ENCODE results near the gene VAMP8.
"Not testable (repeated sequence)": the region's sequence is repeated elsewhere in the genome, so short reads cannot be mapped to it uniquely, and the experiment has no call there.

The VAMP8 gene

DNA sequence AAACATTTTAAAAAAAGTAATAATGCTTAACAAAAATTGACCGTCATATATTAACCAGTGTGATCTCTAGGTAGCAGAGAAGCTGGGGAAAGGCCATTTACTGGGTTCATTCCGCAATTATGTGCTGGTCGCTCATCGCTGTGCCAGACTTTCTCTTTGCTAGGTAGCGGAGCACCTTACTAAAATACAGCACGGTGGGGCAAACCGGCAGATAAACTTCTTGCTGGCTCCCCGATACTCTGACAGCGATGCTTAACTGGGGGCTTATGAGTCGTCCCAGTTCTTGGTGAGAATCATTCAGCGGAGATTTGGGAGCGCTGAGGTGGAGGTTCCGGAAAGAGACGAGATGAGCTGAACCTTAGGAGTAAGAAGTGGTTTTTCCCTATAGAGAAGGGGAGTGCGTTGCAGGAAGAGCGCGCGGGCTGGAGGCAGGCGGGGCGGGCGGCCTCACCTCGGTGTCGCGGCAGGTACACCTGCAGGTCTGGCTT is 33.9 kb downstream of the VAMP8 start:
- in situ Hi-C loops (cut with HindIII; ENCODE audit: low pct_unique_long_range_greater_than_20kb, low sequenced_read_pairs): no loop called here
- no peak for TF ChIP-seq JUND (IDR thresholded peaks at IDR 0.05; ENCODE audit: low read depth)
- DNase-seq (ENCODE audit: low read depth in 1 of 2, low spot score in 1 of 2): no peak

DNA sequence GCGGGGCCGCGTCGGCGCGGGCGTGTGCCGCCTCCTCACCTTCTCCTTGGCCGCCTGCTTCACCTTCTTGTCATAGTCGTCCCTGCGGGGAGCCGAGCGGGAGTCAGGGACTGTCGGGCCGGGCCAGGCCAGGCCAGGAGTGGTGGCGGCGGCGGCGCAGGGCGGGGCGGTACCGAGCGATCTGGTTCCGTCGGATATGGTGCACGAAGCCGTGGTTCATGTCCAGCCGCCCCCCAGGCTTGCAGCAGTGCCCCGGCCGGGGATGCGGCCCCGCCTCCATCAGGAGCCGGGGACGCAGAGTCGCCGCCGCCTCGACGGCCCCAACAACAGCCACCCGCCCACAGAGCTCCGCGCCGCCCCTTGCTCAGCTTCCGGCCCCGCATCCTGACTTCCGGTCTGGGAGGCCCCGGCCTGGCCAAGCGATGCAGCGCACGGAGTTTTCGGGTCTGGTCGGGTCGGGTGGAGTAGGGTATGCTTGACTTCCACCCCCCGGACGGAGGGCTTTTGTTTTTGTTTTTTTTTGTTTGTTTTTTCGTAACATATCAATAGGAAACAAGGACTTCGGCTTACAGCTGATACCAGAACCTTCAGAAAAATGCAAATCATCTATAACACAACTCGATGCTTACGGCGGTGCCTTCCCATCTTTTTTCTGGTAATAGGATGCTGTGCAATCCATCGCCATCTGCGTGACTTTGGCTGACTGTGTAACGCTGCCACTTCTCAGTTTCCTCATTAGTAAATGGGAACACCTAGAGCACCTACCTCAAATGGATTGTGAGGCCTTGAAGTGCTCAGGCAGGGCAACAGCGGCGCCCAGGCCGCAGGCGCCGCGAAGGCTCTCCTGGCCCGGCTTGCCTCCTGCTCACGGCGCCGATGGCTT is 34.6 kb downstream of the VAMP8 start, which contains the start of gene C2orf68:
TSS of gene C2orf68 (minus strand) at position 362 of the 883 bp plus-strand sequence. CDS start at position 280, 82 bp downstream.
- in situ Hi-C loops (cut with HindIII; ENCODE audit: low pct_unique_long_range_greater_than_20kb, low sequenced_read_pairs): no loop called here
- no peak for TF ChIP-seq JUND (IDR thresholded peaks at IDR 0.05; ENCODE audit: low read depth)
- DNase-seq (ENCODE audit: low read depth in 1 of 2, low spot score in 1 of 2): peak; percentile 78 to 89

DNA sequence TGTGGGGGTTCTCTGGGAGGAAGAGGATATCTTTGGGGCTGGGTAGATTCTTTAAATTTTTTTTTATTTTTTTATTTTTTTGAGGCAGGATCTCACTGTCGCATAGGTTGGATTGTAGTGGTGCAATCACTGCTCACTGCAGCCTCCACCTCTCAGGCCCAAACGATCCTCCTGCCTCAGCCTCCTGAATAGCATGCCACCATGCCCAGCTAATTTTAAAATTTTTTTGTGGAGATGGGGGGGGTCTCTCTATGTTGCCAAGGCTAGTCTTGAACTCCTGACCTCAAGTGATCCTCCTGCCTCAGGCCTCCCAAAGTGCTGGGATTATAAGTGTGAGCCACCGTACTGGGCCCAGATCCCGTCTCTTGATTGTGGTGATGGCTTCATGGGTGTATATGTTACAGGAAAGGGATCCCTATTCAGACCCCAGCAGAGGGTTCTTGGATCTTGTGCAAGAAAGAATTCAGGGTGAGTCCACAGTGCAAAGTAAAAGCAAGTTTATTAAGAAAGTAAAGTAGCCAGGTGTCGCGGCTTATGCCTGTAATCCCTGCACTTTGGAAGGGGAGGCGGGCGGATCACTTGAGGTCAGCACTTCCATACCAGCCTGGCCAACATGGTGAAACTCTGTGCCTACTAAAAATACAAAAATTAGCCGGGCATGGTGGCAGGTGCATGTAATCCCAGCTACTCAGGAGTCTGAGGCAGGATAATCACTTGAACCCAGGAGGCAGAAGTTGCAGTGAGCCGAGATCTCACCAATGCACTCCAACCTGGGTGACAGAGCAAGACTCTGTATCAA is 36.5 kb downstream of the VAMP8 start:
- DNase-seq (ENCODE audit: low read depth in 1 of 2, low spot score in 1 of 2): no peak
- in situ Hi-C loops (cut with HindIII; ENCODE audit: low pct_unique_long_range_greater_than_20kb, low sequenced_read_pairs): no loop called here
- no peak for TF ChIP-seq JUND (IDR thresholded peaks at IDR 0.05; ENCODE audit: low read depth)

DNA sequence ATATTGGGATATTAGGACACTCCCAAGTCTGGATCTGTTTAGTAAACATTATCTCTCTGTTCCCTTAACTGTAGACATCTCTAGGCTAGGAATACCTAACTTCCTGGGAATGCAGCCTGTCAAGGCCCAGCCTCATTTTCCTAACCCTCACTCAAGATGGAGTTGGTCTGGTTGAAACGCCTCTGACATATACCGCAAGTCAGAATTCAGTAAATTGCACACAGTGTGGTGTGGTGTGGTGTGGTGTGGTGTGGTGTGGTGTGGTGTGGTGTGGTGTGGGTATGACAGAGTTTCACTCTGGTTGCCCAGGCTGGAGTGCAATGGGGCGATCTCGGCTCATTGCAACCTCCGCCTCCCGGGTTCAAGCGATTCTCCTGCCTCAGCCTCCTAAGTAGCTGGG is 37.4 kb downstream of the VAMP8 start:
- DNase-seq (ENCODE audit: low read depth in 1 of 2, low spot score in 1 of 2); in situ Hi-C loops (cut with HindIII; ENCODE audit: low pct_unique_long_range_greater_than_20kb, low sequenced_read_pairs): not testable (repeated sequence)

DNA sequence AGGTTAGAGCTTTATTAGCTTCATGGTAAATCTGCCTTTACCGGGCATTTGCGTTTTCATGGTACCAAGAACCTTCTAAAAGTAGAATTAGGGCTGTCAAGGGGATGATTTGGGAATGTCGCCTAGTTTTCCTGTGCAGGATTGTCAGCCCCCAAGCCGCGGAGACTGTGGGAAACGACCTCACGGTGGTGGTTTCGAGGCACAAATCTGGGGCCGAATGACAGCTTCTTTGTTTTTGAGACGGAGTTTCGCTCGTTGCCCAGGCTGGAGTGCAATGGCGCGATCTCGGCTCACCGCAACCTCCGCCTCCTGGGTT is 38.0 kb downstream of the VAMP8 start:
- no peak for DNase-seq (ENCODE audit: low read depth in 1 of 2, low spot score in 1 of 2)
- no peak for TF ChIP-seq JUND (IDR thresholded peaks at IDR 0.05; ENCODE audit: low read depth)
- in situ Hi-C loops (cut with HindIII; ENCODE audit: low pct_unique_long_range_greater_than_20kb, low sequenced_read_pairs): no loop called here

- in situ Hi-C loops (cut with HindIII; ENCODE audit: low pct_unique_long_range_greater_than_20kb, low sequenced_read_pairs); DNase-seq (ENCODE audit: low read depth in 1 of 2, low spot score in 1 of 2): not testable (repeated sequence)
These were observed 40.3 kb downstream of the VAMP8 start for GRCh38 chr2:85617723-85618122.

DNA sequence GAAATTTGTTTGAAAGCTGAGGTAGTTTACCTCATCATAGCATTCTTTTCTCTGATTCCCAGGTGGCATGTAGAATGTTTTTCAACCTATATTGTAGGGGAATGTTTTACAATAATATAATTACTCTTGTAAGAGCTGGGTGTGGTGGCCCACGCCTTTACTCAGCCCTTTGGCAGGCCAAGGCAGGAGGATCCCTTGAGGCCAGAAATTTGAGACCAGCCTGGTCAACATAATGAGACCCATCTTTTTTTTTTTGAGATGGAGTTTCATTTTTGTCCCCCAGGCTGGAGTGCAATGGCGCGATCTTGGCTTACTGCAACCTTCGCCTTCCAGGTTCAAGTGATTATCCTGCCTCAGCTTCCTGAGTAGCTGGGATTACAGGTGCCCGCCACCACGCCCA is 42.2 kb downstream of the VAMP8 start:
- no peak for DNase-seq (ENCODE audit: low read depth in 1 of 2, low spot score in 1 of 2)
- TF ChIP-seq JUND (IDR thresholded peaks at IDR 0.05; ENCODE audit: low read depth): no peak
- in situ Hi-C loops (cut with HindIII; ENCODE audit: low pct_unique_long_range_greater_than_20kb, low sequenced_read_pairs): no loop called here

DNA sequence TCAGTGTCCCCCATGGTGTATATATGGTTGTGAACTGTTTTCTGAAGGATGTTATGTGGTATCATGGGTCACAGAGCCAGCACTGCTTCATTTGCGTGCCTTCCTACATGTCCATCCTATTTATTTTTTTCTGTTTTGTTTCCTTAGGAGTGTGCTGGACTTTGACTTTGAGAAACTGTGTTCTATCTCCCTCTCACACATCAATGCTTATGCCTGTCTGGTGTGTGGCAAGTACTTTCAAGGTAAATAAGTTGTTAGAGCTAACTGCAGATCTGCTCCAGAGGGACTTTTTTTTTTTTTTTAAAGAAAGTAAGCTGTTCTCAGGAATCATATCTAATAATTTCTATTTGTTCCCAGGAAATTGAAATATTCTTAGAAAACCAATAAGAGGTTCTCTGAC is 44.0 kb downstream of the VAMP8 start:
- DNase-seq (ENCODE audit: low read depth in 1 of 2, low spot score in 1 of 2): no peak
- no peak for TF ChIP-seq JUND (IDR thresholded peaks at IDR 0.05; ENCODE audit: low read depth)
- in situ Hi-C loops (cut with HindIII; ENCODE audit: low pct_unique_long_range_greater_than_20kb, low sequenced_read_pairs): no loop called here

- no peak for DNase-seq (ENCODE audit: low read depth in 1 of 2, low spot score in 1 of 2)
- in situ Hi-C loops (cut with HindIII; ENCODE audit: low pct_unique_long_range_greater_than_20kb, low sequenced_read_pairs): no loop called here
- no peak for TF ChIP-seq JUND (IDR thresholded peaks at IDR 0.05; ENCODE audit: low read depth)
These were observed 46.6 kb downstream of the VAMP8 start for GRCh38 chr2:85623991-85624390.

- no peak for DNase-seq (ENCODE audit: low read depth in 1 of 2, low spot score in 1 of 2)
- TF ChIP-seq JUND (IDR thresholded peaks at IDR 0.05; ENCODE audit: low read depth): no peak
- in situ Hi-C loops (cut with HindIII; ENCODE audit: low pct_unique_long_range_greater_than_20kb, low sequenced_read_pairs): no loop called here
These were observed 51.3 kb downstream of the VAMP8 start for GRCh38 chr2:85628658-85629057.

DNA sequence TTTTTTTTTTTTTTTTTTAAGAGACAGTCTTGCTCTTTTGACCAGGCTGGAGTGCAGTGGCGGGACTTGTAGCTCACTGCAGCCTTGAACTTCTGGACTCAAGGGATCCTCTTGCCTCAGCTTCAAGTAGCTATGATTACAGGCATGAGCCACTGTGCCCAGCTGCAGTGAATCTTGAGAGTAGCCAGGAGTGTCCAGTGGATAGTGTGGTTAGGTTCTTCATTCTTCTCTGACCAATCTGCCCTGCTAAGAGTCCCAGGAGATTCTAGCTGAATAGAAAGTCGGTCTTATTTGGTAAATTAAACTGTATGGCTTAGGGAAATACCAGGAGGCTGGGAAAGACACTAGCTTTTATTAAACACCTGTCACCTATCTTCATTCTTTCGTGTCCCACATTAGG is 53.9 kb downstream of the VAMP8 start:
- in situ Hi-C loops (cut with HindIII; ENCODE audit: low pct_unique_long_range_greater_than_20kb, low sequenced_read_pairs): no loop called here
- TF ChIP-seq JUND (IDR thresholded peaks at IDR 0.05; ENCODE audit: low read depth): no peak
- no peak for DNase-seq (ENCODE audit: low read depth in 1 of 2, low spot score in 1 of 2)

All from T47D (cell line).